ENCODE data around the gene CELF2.

CELF2 gene

DNA sequence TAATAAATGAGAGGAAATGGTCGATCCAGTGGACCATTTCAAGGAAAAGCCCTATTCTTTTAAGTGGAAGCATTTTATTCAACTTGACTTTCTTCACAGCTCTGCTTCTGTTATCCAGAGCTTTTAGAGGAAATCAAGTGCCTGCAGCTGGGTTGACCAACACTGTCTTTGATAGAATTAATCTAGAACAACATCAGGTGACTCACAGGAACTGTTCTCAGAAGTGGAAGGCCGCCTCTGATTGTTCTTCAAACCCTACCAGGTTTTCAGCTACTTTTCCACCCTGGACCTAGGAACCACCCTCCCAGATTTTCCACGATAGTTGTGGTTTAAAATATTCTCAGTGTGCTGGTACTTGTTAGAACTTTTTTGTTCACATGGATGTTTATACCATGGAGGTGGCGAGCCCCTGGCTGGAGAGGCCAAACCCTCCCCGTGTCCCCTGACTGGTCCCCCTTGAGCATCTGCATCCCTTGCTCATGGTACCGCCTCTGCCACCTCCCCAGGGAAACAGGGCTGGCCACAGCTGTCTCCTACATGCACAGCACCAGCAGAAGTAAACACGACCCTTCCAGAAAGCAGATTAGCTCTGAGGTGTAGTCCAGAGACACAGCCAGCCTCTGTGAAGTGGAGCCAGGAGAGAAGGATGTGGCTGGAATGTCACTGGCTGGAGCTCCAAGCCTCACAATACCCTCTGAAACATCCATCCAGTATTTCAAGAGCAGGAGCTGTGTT lies 300.4 kb downstream of the CELF2 start:
- ChIA-PET CTCF (no interaction called here), POLR2A (no interaction called here)
- TF ChIP-seq, protein P1, sequence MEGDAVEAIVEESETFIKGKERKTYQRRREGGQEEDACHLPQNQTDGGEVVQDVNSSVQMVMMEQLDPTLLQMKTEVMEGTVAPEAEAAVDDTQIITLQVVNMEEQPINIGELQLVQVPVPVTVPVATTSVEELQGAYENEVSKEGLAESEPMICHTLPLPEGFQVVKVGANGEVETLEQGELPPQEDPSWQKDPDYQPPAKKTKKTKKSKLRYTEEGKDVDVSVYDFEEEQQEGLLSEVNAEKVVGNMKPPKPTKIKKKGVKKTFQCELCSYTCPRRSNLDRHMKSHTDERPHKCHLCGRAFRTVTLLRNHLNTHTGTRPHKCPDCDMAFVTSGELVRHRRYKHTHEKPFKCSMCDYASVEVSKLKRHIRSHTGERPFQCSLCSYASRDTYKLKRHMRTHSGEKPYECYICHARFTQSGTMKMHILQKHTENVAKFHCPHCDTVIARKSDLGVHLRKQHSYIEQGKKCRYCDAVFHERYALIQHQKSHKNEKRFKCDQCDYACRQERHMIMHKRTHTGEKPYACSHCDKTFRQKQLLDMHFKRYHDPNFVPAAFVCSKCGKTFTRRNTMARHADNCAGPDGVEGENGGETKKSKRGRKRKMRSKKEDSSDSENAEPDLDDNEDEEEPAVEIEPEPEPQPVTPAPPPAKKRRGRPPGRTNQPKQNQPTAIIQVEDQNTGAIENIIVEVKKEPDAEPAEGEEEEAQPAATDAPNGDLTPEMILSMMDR (IDR thresholded peaks at IDR 0.05; ENCODE audit: insufficient read depth, low read length, missing control alignments): no peak
- DNase-seq (ENCODE audit: low read depth, low spot score): no peak
- H3K4me3 ChIP-seq (ENCODE audit: low read depth, low read length): no peak overlapping the region

GRCh38 chr10:11318826-11319598 lies 301.3 kb downstream of the CELF2 start:
- H3K4me3 ChIP-seq (ENCODE audit: low read depth, low read length): no peak overlapping the region
- DNase-seq (ENCODE audit: low read depth, low spot score): no peak
- TF ChIP-seq, protein P1 (IDR thresholded peaks at IDR 0.05; ENCODE audit: insufficient read depth, low read length, missing control alignments): no peak
- CTCF ChIA-PET: no interaction called here
- POLR2A ChIA-PET: no interaction called here

GRCh38 chr10:11319990-11320602 lies 302.4 kb downstream of the CELF2 start:
- CTCF ChIA-PET: no interaction called here

GRCh38 chr10:11320809-11321520 lies 303.3 kb downstream of the CELF2 start:
- H3K4me3 ChIP-seq (ENCODE audit: low read depth, low read length): no peak overlapping the region
- POLR2A ChIA-PET: no interaction called here
- CTCF ChIA-PET: no interaction called here
- no peak for DNase-seq (ENCODE audit: low read depth, low spot score)
- TF ChIP-seq, protein P1 (IDR thresholded peaks at IDR 0.05; ENCODE audit: insufficient read depth, low read length, missing control alignments): no peak

More at GRCh38 chr10:11319990-11320602, 302.4 kb downstream of the CELF2 start:
- no peak overlapping the region for H3K4me3 ChIP-seq (ENCODE audit: low read depth, low read length)
- POLR2A ChIA-PET: no interaction called here
- no peak for DNase-seq (ENCODE audit: low read depth, low spot score)
- TF ChIP-seq, protein P1 (IDR thresholded peaks at IDR 0.05; ENCODE audit: insufficient read depth, low read length, missing control alignments): no peak

DNA sequence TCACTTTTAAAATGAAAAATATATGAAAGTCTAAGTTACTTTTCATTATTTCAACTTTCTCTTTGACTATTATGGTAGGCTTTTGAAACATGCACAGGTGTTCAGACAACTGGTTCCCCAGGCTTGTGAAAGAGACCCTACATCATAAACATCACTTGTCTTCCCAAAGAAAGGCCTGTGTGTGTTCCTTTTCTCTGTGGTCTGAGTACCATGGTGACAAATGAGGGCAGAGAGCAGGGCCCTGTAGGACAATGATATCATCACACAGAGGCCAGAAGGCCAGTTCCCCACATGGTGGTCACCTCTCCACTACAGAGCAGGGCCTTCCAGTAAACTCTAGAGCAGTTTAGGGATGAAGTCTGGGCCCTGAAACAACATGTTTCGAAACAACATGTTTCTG lies 305.0 kb downstream of the CELF2 start:
- ChIA-PET CTCF (no interaction called here), POLR2A (no interaction called here)
- no peak overlapping the region for H3K4me3 ChIP-seq (ENCODE audit: low read depth, low read length)
- no peak for DNase-seq (ENCODE audit: low read depth, low spot score)
- TF ChIP-seq, protein P1 (IDR thresholded peaks at IDR 0.05; ENCODE audit: insufficient read depth, low read length, missing control alignments): no peak
